NCI-H1436 treated with DMSO at 0.1 percent for 48 hours (cell line): Measurements from ENCODE around the gene MICU1.
"Not testable (repeated sequence)": the region's sequence is repeated elsewhere in the genome, so short reads cannot be mapped to it uniquely, and the experiment has no call there.

Experiments
- DNase-seq: peaks from one replicate; lab custom pipeline; 2025; lab: John Stamatoyannopoulos, UW

Gene MICU1

DNA sequence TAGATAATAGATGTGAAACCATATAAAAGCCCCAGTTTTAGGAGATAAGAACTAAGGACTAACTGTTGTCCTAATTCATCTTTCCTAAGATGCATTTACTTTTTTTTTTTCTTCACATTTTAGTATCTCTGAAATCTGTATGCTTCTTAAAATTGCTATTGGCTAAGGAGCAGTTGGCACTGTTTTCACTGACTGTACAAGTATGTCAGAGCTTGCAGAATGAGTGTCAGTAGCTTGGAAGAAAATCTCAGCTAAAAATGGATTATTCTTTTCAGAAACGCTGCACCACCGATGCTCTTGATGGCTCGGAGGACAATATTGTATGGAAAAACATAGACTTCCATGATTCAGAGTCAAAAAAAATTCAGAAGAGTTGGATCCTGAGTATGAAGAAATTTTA lies 180.0 kb downstream of the MICU1 start:
- no peak for DNase-seq

- DNase-seq: not testable (repeated sequence)
These were observed 182.9 kb downstream of the MICU1 start for GRCh38 chr10:72442969-72443368.

DNA sequence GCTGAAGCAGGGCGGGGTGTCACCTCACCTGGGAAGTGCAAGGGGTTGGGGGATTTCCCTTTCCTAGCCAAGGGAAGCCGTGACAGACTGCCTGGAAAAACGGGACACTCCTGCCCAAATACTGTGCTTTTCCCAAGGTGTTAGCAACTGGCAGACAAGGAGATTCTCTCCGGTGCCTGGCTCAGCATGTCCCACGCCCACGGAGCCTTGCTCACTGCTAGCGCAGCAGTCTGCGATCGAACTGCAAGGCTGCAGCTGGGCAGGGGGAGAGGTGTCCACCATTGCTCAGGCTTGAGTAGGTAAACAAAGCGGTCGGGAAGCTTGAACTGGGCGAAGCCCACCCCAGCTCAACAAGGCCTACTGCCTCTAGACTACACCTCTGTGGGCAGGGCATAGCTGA lies 190.3 kb downstream of the MICU1 start:
- no peak for DNase-seq

DNA sequence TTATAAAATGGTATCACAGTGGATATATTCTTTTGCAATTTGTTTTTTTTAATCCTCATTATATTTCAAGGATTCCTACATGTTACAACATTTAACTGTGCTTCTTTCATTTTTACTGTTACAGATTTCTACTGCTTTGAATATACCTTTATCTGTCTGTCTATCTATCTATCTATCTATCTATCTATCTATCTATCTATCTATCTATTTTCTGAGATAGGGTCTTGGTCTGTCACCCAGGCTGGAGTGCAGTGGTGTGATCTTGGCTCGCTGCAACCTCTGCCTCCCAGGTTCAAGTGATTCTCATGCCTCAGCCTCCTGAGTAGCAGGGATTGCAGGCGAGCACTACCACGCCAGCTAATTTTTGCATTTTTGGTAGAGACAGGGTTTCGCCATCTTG lies 194.9 kb downstream of the MICU1 start:
- not testable (repeated sequence) for DNase-seq

- no peak for DNase-seq
These were observed 195.9 kb downstream of the MICU1 start for GRCh38 chr10:72429931-72430330.

GRCh38 chr10:72426986-72427385 lies 198.9 kb downstream of the MICU1 start:
- no peak for DNase-seq

DNA sequence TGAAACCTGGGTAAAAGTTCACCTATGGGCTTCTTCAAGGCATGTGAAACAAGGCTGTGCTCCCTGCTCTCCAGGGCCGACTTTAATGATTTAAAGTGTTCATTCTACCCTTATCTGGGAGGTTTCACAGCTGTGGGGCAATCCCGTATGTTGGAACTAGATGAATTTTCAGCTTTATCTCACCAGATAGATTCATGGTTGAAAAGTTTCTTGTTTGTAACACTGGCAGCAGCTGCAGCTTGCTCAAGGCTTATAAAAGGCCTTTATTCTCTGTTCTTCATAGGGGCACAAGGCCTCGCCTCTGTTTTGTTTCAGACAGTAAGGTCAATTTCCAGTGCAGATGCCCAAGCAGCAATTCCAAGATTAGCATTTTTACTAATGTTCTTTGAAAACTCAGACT lies 200.7 kb downstream of the MICU1 start:
- DNase-seq: no peak

DNA sequence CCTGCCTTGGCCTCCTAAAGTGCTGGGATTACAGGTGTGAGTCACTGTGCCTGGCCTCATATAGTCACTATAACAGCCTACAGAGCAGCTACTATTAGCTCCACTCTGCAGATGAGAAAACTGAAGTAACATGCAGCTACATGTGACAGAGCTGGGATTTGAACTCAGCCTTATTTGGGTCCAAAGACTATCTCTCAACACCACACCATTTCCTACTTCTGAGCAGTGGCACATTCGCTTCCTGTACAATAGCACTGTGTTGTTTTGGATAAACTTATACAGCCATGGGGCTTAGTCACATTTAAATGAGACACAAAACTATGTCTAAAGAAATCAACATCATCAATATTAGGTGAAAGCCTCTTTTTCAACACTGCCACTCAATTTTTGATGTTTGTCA lies 201.3 kb downstream of the MICU1 start:
- DNase-seq: no peak

- no peak for DNase-seq
These were observed 202.5 kb downstream of the MICU1 start for GRCh38 chr10:72423426-72423825.

DNA sequence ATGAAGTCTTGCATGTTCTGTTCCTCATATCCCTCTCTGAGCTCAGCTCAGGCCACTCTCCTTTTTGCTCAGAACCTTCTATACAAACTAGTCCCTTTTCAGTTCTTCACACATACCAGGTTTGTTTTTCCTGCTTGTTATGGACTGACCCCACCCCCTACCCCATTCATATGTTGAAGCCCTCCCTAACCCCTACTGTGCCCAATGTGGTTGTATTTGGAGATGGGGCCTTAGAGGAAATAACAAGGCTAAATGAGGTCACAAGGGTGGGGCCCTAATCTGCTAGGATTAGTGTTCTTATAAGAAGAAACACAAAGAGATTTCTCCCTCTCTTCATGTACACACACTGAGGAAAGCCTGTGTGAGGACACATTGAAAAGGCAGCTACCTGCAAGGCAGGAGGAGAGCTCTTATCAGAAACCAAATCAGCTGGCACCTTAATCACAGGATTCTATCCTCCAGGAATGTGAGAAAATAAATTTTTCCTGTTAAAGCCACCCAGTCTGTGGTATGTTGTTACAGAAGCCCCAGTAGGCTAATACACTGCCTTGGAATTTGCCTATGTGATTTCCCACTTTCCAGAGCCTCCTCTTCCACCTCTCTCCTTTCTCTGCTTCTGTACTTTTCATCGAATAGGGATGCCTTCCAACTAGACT lies 203.9 kb downstream of the MICU1 start:
- DNase-seq: no peak

GRCh38 chr10:72419241-72419640 lies 206.6 kb downstream of the MICU1 start:
- DNase-seq: no peak

DNA sequence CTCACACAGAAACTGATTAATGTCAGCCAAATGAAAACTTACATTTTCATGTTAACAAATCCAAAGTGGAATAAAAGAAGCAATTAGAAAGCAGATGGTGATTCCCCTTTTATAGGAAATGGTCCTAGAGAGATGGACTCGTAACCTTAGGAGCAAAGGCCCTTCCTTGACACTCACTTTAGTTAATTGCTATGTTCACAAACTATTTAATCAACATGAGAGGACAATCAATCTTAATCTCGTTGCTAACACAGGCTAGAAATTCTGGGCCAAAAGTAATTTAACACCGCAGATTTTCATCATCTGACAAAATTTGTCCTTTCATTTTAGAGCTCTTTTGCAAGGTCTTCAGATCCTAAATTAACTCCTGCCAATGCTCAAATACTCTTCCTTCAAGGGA lies 207.2 kb downstream of the MICU1 start:
- no peak for DNase-seq

- no peak for DNase-seq
These were observed 207.9 kb downstream of the MICU1 start for GRCh38 chr10:72417971-72418370.

GRCh38 chr10:72416661-72417060 lies 209.2 kb downstream of the MICU1 start:
- no peak for DNase-seq

DNA sequence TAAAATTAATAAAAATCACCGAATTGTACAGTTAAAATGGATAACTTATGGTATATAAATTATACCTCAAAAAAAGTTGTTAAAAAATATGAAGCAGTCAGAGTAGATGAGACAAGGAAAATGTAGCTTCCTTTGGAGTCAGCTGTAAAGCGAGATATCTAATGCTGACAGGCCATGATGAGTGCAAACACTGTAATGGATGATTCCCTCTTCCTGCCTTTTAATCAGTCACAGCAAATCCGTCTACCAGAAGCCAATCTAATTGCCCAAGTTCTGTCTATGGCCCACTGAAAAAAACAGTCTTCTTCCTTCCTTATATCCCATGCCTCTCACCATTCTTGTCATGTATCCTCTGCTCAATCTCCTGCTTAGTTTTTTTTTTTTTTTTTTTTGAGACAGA lies 211.2 kb downstream of the MICU1 start:
- DNase-seq: no peak

DNA sequence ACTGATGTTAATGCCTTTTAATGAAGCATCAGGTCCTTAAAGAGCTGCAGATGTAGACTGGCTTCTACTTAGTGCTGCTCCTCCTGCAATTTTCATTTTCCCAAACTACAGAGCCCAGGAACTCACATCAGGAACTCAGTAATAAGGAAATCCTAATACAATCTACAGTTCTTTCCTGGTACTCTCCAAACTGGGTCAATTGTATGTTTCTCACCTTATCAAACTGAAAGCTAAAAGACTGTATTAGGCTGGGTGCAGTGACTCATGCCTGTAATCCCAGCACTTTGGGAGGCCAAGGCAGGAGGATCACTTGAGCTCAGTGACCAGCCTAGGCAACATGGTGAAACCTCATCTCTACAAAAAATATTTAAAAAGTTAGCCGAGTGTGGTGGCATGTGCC lies 216.7 kb downstream of the MICU1 start:
- DNase-seq: no peak

DNA sequence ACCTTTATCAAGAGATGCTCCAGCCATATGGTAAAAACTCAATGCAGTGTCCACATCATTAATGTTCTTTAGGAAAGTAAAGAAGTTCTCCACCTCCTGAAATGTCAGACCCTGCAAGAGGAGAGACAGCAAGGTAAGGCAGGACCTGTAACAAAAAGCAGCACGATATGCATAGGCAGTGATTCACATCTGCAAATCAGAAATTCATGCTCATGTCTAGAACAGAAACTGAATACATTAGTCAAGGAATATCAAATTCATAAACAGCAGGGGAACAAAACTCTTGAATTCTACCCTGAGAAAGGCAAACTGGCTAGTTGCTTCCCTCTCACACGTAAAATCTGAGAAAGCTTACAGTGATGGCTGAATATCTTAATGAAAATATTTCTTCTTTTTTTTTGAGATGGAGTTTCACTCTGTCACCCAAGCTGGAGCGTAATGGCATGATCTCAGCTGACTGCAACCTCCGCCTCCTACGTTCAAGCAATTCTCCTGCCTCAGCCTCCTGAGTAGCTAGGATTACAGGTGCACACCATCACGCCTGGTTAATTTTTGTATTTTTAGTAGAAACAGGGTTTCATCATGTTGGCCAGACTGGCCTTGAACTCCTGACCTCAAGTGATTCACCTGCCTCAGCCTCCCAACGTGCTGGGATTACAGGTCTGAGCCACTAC lies 217.8 kb downstream of the MICU1 start:
- no peak for DNase-seq

DNA sequence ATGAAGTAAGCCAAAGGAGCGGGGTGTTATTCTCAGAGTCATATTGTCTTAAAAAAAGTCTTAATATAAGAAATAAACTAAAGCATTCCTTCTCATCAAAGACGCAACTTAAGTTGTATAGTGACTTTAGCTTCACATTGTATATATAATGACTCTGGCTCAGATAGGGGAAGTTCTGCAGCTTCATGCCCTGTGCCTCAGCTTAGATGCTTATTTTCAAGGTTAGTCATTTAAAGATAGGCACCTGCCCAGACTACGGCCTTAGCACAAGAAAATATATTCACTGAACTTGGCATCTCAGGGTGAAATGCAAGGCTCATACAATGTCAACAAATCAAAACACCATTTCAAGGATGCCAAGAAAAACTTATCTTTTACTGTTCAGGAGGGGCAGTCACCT lies 218.4 kb downstream of the MICU1 start:
- no peak for DNase-seq

- not testable (repeated sequence) for DNase-seq
These were observed 230.3 kb downstream of the MICU1 start for GRCh38 chr10:72395581-72395980.

- no peak for DNase-seq
These were observed 233.3 kb downstream of the MICU1 start for GRCh38 chr10:72392571-72392970.

DNA sequence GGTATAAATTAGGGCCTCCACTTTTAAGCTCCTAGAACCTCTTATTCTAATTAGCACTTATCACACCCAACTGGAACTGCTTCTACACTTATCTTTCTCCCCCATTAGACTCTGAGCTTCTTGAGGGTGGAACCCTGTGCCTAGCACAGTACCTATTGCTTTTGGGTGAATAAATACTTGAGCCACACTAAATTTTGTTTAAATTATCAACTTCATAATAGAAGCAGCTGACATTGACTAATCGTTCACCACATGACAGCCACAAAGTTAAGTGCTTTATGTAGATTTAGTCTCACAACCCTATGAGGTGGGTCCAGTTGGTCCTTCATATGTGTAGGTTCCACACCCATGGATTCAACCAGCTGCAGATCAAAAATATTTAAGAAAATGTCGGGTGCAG lies 235.1 kb downstream of the MICU1 start:
- no peak for DNase-seq

DNA sequence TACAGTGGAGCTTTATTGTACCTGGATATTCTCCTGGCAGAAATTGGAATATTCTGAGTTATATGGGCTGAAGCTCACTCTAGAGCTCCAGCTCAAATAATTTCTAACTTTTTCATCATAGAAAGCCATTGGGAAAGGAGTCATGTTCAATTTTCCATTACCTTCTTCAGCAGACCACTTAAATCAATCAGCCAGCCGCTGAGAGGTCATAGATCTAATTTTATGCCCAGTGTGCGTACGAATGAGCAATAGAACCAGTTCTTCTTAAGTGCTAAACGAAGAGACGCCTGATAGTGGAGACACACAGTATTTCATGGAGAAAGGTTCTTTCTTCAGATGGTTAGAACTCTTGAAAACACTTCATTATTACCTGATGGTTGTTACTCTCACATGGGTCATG lies 236.2 kb downstream of the MICU1 start:
- DNase-seq: no peak

DNA sequence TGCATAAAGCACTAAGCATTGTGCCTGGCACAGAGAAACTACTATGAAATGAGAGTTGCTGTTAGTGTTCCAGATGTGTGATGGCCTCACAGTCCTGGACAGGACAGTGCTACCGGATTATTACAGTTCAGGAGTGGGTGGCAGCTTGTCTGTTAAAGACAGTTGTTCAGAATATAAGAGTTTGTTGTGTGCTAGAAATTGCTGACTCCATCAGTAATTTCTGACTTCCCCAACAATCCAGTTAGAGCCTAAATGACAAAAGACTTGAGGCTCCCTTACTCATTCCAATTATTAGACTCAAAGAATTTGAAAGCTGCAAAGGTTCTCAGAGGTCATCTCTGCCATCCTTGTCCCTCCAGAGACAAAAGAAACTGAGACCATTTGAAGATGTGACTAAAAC lies 236.9 kb downstream of the MICU1 start:
- DNase-seq: no peak

DNA sequence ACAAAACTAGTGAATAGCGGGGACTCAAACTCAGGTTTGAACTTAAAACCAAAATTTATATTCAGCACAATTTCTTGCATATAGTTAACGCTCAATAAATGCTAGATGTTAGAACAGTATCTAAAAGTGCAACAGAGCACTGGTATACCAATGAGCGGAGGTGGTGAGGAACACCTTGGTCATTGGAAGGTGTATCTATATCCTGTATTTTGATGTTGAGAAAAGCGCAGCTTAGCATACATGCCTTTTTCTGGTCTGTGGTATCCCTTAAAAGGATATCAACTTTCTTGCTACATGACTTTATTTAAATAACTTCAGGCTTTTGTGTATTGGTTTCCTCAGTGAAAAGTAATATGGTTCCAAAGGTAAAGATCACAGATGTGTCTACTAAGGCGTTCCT lies 237.8 kb downstream of the MICU1 start:
- no peak for DNase-seq
